ENCODE data around the gene RMND5B. TPM values are rescaled to one million over a fixed set of nuclear protein-coding genes. Genes with fewer than 3 reads are reported as not detected.

RMND5B gene
- total RNA-seq, 1 donor from 2014 or later = 51.6 TPM

DNA sequence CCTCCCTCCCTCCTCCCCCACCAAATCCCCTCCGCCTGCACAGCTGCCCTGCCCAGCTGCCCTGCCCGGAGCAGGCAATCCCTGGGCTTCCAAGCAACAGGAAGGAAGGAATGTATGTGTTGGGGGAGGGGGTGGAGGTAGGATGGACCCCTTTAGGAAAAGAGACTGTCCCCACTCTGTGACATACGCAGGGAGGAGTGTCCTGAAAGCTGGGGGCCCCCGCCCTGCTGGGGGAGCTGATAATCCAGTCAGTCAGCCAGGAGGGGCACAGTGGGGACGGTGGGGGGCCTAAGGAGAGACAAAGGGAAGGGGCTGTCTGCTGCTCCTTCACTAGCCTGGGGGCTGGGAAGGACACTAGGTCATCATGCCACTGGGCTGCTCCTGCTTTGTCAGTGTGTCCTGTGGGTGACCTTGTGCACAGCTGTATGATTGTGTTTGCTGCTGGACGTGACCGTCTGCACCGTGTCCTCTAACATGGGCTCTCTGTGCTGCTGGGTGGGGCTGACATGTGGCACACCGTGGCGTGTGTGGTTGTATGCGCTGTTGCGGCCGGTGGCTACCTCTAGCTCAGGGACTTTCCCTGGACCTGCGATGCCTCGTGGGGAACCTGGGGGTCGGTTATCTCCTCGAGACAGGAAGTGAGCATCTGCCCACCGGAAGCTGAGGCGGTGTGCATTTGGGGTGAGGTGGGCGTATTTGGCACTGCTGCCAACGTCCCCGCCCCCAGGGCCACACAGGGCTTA, 14.5 kb upstream of the RMND5B start:
- Histone ChIP-seq H3K9me3 (no peaks in the 10 kb centered on the region), H3K4me1 (peaks cover 35% of the 10 kb centered on the region), H3K36me3 (no peaks in the 10 kb centered on the region), H3K27ac (no peak overlapping the region), H3K27me3 (no peaks in the 10 kb centered on the region), H3K4me3 (no peak overlapping the region)
- DNase-seq (ENCODE audit: extremely low spot score in 2 of 2) = no peak
- TF ChIP-seq POLR2AphosphoS5 (IDR thresholded peaks at IDR 0.05; ENCODE audit: insufficient read depth in 1 of 2, low read depth in 1 of 2) = no peak
- intact Hi-C loops (cut with DNase I) = no loop called here

DNA sequence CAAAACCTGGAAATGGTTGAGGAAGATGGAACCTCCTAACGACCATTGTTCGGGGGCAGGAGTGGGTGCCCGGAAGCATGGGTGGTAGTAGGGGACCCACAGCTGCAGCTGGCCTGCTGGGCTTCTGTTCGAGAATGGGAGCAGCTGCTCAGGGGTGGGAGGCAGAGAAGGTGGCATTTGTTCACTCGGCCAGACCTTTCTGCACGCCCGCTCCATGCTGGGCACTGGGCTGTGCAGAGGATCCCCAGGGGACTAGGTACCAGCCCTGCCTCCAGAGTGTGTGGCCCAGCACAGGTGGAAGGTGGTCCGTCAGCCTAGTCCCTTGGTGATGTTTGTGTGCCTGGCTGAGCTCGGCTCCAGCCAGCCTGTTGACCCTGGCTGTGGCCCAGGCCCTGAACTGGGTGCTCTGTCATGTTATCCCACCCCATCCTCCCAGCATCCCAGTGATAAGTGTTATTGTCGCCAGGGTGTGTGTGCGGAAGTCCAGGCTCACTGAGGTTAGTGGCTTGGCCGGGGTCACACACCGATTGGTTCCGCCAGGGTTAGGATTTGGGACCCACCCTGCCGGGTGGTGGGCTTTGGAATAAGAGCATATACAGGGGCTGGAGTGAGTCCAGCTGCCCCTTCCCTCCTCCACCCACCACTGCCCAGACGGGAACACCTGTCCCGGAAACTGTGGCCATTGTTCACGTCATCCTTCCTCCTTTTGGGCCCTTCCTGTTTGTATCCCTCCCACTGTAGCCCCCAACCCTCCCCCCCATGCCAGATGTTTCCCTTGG, 12.7 kb upstream of the RMND5B start:
- Histone ChIP-seq H3K4me3 (no peak overlapping the region), H3K27ac (no peak overlapping the region), H3K4me1 (peaks cover 42% of the 10 kb centered on the region), H3K36me3 (no peaks in the 10 kb centered on the region), H3K9me3 (no peaks in the 10 kb centered on the region), H3K27me3 (no peaks in the 10 kb centered on the region)
- TF ChIP-seq, protein P1, sequence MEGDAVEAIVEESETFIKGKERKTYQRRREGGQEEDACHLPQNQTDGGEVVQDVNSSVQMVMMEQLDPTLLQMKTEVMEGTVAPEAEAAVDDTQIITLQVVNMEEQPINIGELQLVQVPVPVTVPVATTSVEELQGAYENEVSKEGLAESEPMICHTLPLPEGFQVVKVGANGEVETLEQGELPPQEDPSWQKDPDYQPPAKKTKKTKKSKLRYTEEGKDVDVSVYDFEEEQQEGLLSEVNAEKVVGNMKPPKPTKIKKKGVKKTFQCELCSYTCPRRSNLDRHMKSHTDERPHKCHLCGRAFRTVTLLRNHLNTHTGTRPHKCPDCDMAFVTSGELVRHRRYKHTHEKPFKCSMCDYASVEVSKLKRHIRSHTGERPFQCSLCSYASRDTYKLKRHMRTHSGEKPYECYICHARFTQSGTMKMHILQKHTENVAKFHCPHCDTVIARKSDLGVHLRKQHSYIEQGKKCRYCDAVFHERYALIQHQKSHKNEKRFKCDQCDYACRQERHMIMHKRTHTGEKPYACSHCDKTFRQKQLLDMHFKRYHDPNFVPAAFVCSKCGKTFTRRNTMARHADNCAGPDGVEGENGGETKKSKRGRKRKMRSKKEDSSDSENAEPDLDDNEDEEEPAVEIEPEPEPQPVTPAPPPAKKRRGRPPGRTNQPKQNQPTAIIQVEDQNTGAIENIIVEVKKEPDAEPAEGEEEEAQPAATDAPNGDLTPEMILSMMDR (IDR thresholded peaks at IDR 0.05) = no peak
- no peak for TF ChIP-seq POLR2A (IDR thresholded peaks at IDR 0.05)
- no peak for TF ChIP-seq POLR2AphosphoS5 (IDR thresholded peaks at IDR 0.05; ENCODE audit: insufficient read depth in 1 of 2, low read depth in 1 of 2)
- intact Hi-C loops (cut with DNase I) = no loop called here
- DNase-seq (ENCODE audit: extremely low spot score in 2 of 2) = no peak

DNA sequence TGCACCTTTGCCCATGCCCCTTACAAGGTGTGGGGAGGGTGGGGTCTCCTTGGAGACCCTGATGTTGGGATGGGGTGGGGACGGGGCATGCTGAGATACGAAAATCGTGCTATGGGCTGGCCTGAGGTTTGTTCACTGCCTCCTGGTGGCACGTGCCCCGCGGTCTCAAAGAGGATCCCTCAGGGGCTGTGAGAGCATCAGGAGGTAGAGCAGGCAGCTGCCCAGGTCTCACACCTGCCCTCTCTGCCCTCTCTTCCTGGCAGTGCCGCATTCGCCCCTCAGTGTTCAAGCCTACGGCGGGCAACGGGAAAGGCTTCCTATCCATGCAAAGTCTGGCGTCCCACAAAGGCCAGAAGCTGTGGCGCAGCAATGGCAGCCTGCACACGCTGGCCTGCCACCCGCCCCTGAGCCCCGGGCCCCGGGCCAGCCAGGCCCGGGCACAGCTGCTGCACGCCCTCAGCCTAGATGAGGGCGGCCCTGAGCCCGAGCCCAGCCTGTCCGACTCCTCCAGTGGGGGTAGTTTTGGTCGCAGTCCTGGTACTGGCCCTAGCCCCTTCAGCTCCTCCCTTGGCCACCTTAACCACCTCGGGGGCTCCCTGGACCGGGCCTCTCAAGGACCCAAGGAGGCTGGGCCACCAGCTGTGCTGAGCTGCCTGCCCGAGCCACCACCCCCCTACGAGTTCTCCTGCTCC, 10.8 kb upstream of the RMND5B start:
- Histone ChIP-seq H3K27ac (no peak overlapping the region), H3K4me1 (peaks cover 44% of the 10 kb centered on the region), H3K4me3 (no peak overlapping the region), H3K9me3 (no peaks in the 10 kb centered on the region), H3K36me3 (no peaks in the 10 kb centered on the region), H3K27me3 (no peaks in the 10 kb centered on the region)
- DNase-seq (ENCODE audit: extremely low spot score in 2 of 2) = no peak
- TF ChIP-seq, protein P1 (IDR thresholded peaks at IDR 0.05) = no peak
- TF ChIP-seq POLR2AphosphoS5 (IDR thresholded peaks at IDR 0.05; ENCODE audit: insufficient read depth in 1 of 2, low read depth in 1 of 2) (no peak), POLR2A (IDR thresholded peaks at IDR 0.05) (no peak)
- intact Hi-C loops (cut with DNase I) = no loop called here

DNA sequence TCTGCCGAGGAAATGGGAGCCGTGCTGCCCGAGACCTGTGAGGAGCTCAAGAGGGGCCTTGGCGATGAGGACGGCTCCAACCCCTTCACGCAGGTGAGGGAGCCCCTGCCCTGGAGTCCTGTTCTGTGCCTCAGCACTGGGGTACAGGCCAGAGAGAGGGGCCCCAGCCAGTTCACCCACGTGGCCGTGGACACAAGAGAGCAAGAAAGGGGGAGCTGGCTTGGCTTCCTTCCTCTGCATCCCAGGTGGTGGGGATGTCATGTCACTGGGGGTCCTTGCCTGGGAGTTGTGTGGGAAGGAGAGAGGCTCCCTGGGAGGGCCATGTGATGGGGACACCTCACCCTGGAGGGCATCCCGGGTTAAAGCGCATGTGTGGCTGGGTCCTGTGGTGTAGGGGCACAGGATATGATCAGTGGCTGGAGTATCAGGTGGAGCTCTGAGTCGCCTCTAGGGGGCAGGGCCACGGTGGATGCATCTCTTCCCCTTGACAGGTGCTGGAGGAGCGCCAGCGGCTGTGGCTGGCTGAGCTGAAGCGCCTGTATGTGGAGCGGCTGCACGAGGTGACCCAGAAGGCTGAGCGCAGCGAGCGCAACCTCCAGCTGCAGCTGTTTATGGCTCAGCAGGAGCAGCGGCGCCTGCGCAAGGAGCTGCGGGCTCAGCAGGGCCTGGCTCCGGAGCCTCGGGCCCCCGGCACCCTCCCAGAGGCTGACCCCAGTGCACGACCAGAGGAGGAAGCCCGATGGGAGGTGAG, 10.0 kb upstream of the RMND5B start:
- Histone ChIP-seq H3K9me3 (no peaks in the 10 kb centered on the region), H3K4me3 (peak overlapping the region; percentile 24), H3K4me1 (peaks cover 39% of the 10 kb centered on the region), H3K36me3 (no peaks in the 10 kb centered on the region), H3K27me3 (no peaks in the 10 kb centered on the region), H3K27ac (no peak overlapping the region)
- intact Hi-C loops (cut with DNase I) = no loop called here
- TF ChIP-seq, protein P1 (IDR thresholded peaks at IDR 0.05) = peak in 2 of 3 experiments; percentile 4 to 11
- TF ChIP-seq POLR2AphosphoS5 (IDR thresholded peaks at IDR 0.05; ENCODE audit: insufficient read depth in 1 of 2, low read depth in 1 of 2) = peak in 1 of 2 donors; percentile 32
- TF ChIP-seq POLR2A (IDR thresholded peaks at IDR 0.05) = no peak
- no peak for DNase-seq (ENCODE audit: extremely low spot score in 2 of 2)

Data from vagina (tissue), 2 donors.